WTC11 (cell line): Measurements from ENCODE around the gene MIER2. TPM values are rescaled to one million over a fixed set of nuclear protein-coding genes. Genes with fewer than 3 reads are reported as not detected.

Source experiments
- ATAC-seq: fragments of 200-7000 bp; cut with Tn5 transposase; 2 replicates; pipeline ENCODE4 v1.10.0; 2021; ENCODE audit warnings: mild to moderate bottlenecking, moderate library complexity
- CTCF ChIA-PET: fragments of 300-600 bp; sonication (Branson Sonifier 250); formaldehyde crosslinking; loops from one replicate; lab custom pipeline; 2021; ENCODE audit warnings: antibody characterized with exemption; lab: Charles Lee
- POLR2A ChIA-PET: fragments of 350-600 bp; sonication (Branson Sonifier 250); formaldehyde crosslinking; loops from one replicate; lab custom pipeline; 2021; ENCODE audit warnings: antibody characterized with exemption; lab: Charles Lee
- DNase-seq: peaks from one replicate; pipeline ENCODE4 v3.0.0; 2021; ENCODE audit warnings: low spot score
- H3K27ac Mint-ChIP-seq: 2 replicates; pipeline ENCODE4 v1.8.0; 2021; ENCODE audit warnings: mixed read lengths
- H3K27me3 Mint-ChIP-seq: 2 replicates; pipeline ENCODE4 v1.8.0; 2021; ENCODE audit warnings: low read depth, mild to moderate bottlenecking, moderate library complexity, mixed read lengths
- H3K36me3 Mint-ChIP-seq: 2 replicates; pipeline ENCODE4 v1.8.0; 2021; ENCODE audit warnings: mixed read lengths
- H3K4me1 Mint-ChIP-seq: 2 replicates; pipeline ENCODE4 v1.8.0; 2022; ENCODE audit warnings: mixed read lengths
- H3K4me3 Mint-ChIP-seq: 2 replicates; pipeline ENCODE4 v1.8.0; 2021; ENCODE audit warnings: mild to moderate bottlenecking, moderate library complexity, mixed read lengths
- H3K9me3 Mint-ChIP-seq: 2 replicates; pipeline ENCODE4 v1.8.0; 2021; ENCODE audit warnings: mixed read lengths
- FOXK1 ChIP-seq: sonication (generic); formaldehyde crosslinking; IDR thresholded peaks from 2 replicates; pipeline ENCODE4 v1.8.0; 2022; ENCODE audit warnings: mild to moderate bottlenecking, moderate library complexity, missing genetic modification reagents
- GABPB1 ChIP-seq: sonication (generic); formaldehyde crosslinking; IDR thresholded peaks from 2 replicates; pipeline ENCODE4 v1.8.1; 2023; ENCODE audit warnings: mild to moderate bottlenecking, missing genetic modification reagents
- JUN ChIP-seq: sonication (generic); formaldehyde crosslinking; IDR thresholded peaks from 2 replicates; pipeline ENCODE4 v1.8.0; 2023; ENCODE audit warnings: mild to moderate bottlenecking, missing genetic modification reagents
- MYBL2 ChIP-seq: sonication (generic); formaldehyde crosslinking; IDR thresholded peaks from 2 replicates; pipeline ENCODE4 v1.8.1; 2023; ENCODE audit warnings: mild to moderate bottlenecking, moderate library complexity, missing genetic modification reagents
- NR2C2 ChIP-seq: sonication (generic); formaldehyde crosslinking; IDR thresholded peaks from 2 replicates; pipeline ENCODE4 v1.8.0; 2022; ENCODE audit warnings: mild to moderate bottlenecking, missing genetic modification reagents
- SP1 ChIP-seq: sonication (generic); formaldehyde crosslinking; conservative IDR thresholded peaks from 2 replicates; pipeline ENCODE4 v1.8.1; 2022; ENCODE audit warnings: missing genetic modification reagents
- ZNF423 ChIP-seq: fragments of 250-450 bp; sonication (Bioruptor Pico); IDR thresholded peaks from 2 replicates; pipeline ENCODE4 v2.1.2; 2022; ENCODE audit warnings: mild to moderate bottlenecking, moderate library complexity
- total RNA-seq: library from RNA; stranded (reverse); gene quantifications from 3 replicates; pipeline ENCODE4 v1.2.3, GENCODE V29; 2021
- TF ChIP-seq, protein P1 (sequence below): sonication (generic); formaldehyde crosslinking; IDR thresholded peaks from 2 replicates; pipeline ENCODE4 v1.8.0; 2023; ENCODE audit warnings: missing genetic modification reagents, mild to moderate bottlenecking, borderline replicate concordance
- TF ChIP-seq, protein P2 (sequence below): sonication (generic); formaldehyde crosslinking; IDR thresholded peaks from 2 replicates; pipeline ENCODE4 v1.8.0; 2022; ENCODE audit warnings: mild to moderate bottlenecking, missing genetic modification reagents
- TF ChIP-seq, protein P3 (sequence below): sonication (generic); formaldehyde crosslinking; conservative IDR thresholded peaks from 2 replicates; pipeline ENCODE4 v1.8.1; 2022; ENCODE audit warnings: mild to moderate bottlenecking, missing genetic modification reagents
- TF ChIP-seq, protein P4 (sequence below): sonication (generic); formaldehyde crosslinking; IDR thresholded peaks from 2 replicates; pipeline ENCODE4 v1.8.1; 2023; ENCODE audit warnings: mild to moderate bottlenecking, moderate library complexity, missing genetic modification reagents
- TF ChIP-seq, protein P5 (sequence below): sonication (generic); formaldehyde crosslinking; IDR thresholded peaks from 2 replicates; pipeline ENCODE4 v1.8.1; 2022; ENCODE audit warnings: missing genetic modification reagents, borderline replicate concordance

Gene MIER2
- total RNA-seq, 1 experiment from 2014 or later, result 56.3 TPM

DNA sequence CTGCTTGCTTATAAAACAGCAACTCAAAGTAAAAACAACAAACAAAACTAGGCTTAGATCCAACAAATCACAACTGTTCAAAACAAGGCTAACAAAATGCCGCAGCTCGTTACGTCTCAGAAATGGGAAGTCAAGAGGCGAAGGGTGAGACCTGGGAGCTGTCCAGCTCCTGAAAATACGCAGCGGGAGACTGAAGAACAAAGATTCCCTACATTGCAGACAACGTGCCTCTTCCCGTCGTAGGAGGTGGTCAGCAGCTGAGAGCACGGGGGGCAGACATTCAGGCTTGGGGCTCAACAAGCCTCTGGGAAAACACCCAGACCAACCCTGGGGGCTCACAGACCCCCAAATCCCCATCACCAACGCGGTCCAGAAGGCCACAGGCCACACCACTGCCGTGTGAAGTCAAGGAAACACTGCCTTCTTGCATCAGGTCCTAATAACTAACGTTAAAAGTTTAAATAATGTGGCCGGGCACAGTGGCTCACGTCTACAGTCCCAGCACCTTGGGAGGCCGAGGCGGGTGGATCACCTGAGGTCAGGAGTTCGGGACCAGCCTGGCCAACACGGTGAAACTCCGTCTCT, 66.9 kb downstream of the MIER2 start (continued):
- TF ChIP-seq FOXK1 (CRISPR knock-in tag), result peak; percentile 56; the same call in 1 of the 2 replicates
- TF ChIP-seq MYBL2, result peak; percentile 55; the same call in 1 of the 2 replicates
- TF ChIP-seq, protein P1, sequence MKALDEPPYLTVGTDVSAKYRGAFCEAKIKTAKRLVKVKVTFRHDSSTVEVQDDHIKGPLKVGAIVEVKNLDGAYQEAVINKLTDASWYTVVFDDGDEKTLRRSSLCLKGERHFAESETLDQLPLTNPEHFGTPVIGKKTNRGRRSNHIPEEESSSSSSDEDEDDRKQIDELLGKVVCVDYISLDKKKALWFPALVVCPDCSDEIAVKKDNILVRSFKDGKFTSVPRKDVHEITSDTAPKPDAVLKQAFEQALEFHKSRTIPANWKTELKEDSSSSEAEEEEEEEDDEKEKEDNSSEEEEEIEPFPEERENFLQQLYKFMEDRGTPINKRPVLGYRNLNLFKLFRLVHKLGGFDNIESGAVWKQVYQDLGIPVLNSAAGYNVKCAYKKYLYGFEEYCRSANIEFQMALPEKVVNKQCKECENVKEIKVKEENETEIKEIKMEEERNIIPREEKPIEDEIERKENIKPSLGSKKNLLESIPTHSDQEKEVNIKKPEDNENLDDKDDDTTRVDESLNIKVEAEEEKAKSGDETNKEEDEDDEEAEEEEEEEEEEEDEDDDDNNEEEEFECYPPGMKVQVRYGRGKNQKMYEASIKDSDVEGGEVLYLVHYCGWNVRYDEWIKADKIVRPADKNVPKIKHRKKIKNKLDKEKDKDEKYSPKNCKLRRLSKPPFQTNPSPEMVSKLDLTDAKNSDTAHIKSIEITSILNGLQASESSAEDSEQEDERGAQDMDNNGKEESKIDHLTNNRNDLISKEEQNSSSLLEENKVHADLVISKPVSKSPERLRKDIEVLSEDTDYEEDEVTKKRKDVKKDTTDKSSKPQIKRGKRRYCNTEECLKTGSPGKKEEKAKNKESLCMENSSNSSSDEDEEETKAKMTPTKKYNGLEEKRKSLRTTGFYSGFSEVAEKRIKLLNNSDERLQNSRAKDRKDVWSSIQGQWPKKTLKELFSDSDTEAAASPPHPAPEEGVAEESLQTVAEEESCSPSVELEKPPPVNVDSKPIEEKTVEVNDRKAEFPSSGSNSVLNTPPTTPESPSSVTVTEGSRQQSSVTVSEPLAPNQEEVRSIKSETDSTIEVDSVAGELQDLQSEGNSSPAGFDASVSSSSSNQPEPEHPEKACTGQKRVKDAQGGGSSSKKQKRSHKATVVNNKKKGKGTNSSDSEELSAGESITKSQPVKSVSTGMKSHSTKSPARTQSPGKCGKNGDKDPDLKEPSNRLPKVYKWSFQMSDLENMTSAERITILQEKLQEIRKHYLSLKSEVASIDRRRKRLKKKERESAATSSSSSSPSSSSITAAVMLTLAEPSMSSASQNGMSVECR (CRISPR knock-in tag), result peak; percentile 78
- TF ChIP-seq GABPB1 (CRISPR knock-in tag), result no peak
- peak; percentile 34; the same call in 1 of the 2 replicates for TF ChIP-seq SP1 (CRISPR knock-in tag)
- TF ChIP-seq, protein P2, sequence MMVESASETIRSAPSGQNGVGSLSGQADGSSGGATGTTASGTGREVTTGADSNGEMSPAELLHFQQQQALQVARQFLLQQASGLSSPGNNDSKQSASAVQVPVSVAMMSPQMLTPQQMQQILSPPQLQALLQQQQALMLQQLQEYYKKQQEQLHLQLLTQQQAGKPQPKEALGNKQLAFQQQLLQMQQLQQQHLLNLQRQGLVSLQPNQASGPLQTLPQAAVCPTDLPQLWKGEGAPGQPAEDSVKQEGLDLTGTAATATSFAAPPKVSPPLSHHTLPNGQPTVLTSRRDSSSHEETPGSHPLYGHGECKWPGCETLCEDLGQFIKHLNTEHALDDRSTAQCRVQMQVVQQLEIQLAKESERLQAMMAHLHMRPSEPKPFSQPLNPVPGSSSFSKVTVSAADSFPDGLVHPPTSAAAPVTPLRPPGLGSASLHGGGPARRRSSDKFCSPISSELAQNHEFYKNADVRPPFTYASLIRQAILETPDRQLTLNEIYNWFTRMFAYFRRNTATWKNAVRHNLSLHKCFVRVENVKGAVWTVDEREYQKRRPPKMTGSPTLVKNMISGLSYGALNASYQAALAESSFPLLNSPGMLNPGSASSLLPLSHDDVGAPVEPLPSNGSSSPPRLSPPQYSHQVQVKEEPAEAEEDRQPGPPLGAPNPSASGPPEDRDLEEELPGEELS (CRISPR knock-in tag), result peak; percentile 93
- TF ChIP-seq, all 79 proteins: peak for 10

DNA sequence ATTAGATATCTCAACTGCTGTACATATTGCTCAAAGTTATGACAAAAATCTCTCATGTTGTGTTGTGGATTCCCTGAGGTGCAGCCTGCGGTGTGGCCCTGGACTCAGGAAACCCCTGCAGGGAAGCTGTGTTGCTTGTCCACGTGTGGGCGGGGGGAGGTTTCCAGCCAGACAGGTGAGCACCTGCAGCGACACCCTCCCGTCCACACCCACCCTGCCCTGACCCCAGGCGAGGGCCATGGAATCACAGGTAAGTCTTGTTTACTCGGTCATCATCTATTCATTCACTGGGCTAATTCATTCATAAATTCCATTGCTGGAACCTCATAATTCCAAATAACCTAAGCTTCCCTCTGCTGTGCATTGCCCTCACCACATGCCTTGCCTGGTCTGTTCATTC, 67.5 kb downstream of the MIER2 start:
- ChIA-PET POLR2A (no interaction called here), CTCF (interaction anchor here (1.4 to 2.5 kb wide), 3 partner anchors 10 to 229 kb away, joined by 8 to 10 read pairs (median 10); no protein-coding TSS in a partner anchor)
- peaks cover 18% of the 10 kb centered on the region for H3K4me1 Mint-ChIP-seq
- no peak for TF ChIP-seq NR2C2 (CRISPR knock-in tag)
- TF ChIP-seq, protein P3, sequence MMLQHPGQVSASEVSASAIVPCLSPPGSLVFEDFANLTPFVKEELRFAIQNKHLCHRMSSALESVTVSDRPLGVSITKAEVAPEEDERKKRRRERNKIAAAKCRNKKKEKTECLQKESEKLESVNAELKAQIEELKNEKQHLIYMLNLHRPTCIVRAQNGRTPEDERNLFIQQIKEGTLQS (CRISPR knock-in tag), result no peak
- TF ChIP-seq, protein P4, sequence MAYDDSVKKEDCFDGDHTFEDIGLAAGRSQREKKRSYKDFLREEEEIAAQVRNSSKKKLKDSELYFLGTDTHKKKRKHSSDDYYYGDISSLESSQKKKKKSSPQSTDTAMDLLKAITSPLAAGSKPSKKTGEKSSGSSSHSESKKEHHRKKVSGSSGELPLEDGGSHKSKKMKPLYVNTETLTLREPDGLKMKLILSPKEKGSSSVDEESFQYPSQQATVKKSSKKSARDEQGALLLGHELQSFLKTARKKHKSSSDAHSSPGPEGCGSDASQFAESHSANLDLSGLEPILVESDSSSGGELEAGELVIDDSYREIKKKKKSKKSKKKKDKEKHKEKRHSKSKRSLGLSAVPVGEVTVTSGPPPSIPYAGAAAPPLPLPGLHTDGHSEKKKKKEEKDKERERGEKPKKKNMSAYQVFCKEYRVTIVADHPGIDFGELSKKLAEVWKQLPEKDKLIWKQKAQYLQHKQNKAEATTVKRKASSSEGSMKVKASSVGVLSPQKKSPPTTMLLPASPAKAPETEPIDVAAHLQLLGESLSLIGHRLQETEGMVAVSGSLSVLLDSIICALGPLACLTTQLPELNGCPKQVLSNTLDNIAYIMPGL (CRISPR knock-in tag), result no peak
- no peak for TF ChIP-seq ZNF423 (CRISPR knock-in tag)
- TF ChIP-seq JUN, result 0 out of 2 replicates have a peak, but pooled peaks have one; percentile 31
- TF ChIP-seq, protein P5, sequence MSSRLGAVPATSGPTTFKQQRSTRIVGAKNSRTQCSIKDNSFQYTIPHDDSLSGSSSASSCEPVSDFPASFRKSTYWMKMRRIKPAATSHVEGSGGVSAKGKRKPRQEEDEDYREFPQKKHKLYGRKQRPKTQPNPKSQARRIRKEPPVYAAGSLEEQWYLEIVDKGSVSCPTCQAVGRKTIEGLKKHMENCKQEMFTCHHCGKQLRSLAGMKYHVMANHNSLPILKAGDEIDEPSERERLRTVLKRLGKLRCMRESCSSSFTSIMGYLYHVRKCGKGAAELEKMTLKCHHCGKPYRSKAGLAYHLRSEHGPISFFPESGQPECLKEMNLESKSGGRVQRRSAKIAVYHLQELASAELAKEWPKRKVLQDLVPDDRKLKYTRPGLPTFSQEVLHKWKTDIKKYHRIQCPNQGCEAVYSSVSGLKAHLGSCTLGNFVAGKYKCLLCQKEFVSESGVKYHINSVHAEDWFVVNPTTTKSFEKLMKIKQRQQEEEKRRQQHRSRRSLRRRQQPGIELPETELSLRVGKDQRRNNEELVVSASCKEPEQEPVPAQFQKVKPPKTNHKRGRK (CRISPR knock-in tag), result no peak
- no peaks in the 10 kb centered on the region for H3K9me3 Mint-ChIP-seq
- DNase-seq (no peak), ATAC-seq (no peak)
- H3K27ac Mint-ChIP-seq, result 0 out of 2 replicates have a peak overlapping the region, but pooled peaks have one; percentile 31
- H3K36me3 Mint-ChIP-seq, result peaks cover 19% of the 10 kb centered on the region
- H3K27me3 Mint-ChIP-seq, result no peaks in the 10 kb centered on the region; the same call in 1 of the 2 replicates
- H3K4me3 Mint-ChIP-seq, result no peak overlapping the region
